AG04450 (cell line): ENCODE results near the gene LRRIQ1. TPM values are rescaled to one million over a fixed set of nuclear protein-coding genes. Genes with fewer than 3 reads are reported as not detected.

ENCODE experiments used
- CTCF ChIA-PET: fragments of 300-600, 350-600 bp; formaldehyde crosslinking; extraction: SDS; loops from one replicate; lab custom pipeline; 2022; ENCODE audit warnings: antibody characterized with exemption, inconsistent platforms; lab: Charles Lee
- POLR2A ChIA-PET: fragments of 350-600 bp; formaldehyde crosslinking; extraction: SDS; loops from one replicate; lab custom pipeline; 2021; ENCODE audit warnings: antibody characterized with exemption, inconsistent platforms; lab: Yijun Ruan, JAX
- DNase-seq: peaks from one replicate; pipeline ENCODE4 v3.0.0-alpha.2; 2011; ENCODE audit warnings: low read depth, low spot score
- H3K27ac ChIP-seq: one replicate; pipeline ENCODE4 v1.5.1; 2012; ENCODE audit warnings: low read depth, low read length, control low read depth
- H3K27me3 ChIP-seq: one replicate; pipeline ENCODE4 v1.6.0; 2012; ENCODE audit warnings: low read length; ENCODE audit not compliant: control insufficient read depth, insufficient read depth
- H3K4me3 ChIP-seq: 2 replicates; pipeline ENCODE4 v1.5.1; 2011; ENCODE audit warnings: mild to moderate bottlenecking, low read depth, low read length, control low read depth
- H3K9me3 ChIP-seq: 2 replicates; pipeline ENCODE4 v1.5.1; 2012; ENCODE audit warnings: low read length; ENCODE audit not compliant: control insufficient read depth, insufficient read depth
- polyA plus RNA-seq: library from polyadenylated mRNA; depleted of rRNA; stranded (reverse); fragments of >200 nt; gene quantifications from 2 replicates; pipeline ENCODE4 v1.2.3, GENCODE V29; 2011
- TF ChIP-seq, protein P1 (sequence below): IDR thresholded peaks from 2 replicates; pipeline ENCODE4 v1.5.1; 2011; ENCODE audit warnings: low read depth, low read length, control low read depth, inconsistent platforms

The LRRIQ1 gene
- polyA plus RNA-seq, 1 experiment = 0.58 TPM

DNA sequence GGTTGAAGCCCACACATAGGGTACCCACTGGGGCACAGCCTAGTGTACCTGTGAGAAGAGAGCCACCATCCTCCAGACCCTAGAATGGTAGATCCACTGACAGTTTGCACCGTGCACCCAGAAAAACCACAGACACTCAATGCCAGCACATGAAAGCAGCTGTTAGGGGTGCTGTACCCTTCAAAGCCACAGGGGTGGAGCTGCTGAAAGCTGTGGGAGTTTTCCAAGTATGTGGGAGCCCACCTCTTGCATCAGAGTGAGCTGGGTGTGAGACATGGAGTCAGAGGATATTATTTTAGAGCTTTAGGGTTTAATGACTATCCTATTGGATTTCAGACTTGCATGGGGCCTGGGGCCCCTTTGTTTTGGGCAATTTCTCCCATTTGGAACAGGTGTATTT is 30.5 kb upstream of the LRRIQ1 start:
- H3K9me3 ChIP-seq = no peaks in the 10 kb centered on the region
- no peak overlapping the region for H3K27ac ChIP-seq
- no peak overlapping the region for H3K4me3 ChIP-seq
- TF ChIP-seq, protein P1, sequence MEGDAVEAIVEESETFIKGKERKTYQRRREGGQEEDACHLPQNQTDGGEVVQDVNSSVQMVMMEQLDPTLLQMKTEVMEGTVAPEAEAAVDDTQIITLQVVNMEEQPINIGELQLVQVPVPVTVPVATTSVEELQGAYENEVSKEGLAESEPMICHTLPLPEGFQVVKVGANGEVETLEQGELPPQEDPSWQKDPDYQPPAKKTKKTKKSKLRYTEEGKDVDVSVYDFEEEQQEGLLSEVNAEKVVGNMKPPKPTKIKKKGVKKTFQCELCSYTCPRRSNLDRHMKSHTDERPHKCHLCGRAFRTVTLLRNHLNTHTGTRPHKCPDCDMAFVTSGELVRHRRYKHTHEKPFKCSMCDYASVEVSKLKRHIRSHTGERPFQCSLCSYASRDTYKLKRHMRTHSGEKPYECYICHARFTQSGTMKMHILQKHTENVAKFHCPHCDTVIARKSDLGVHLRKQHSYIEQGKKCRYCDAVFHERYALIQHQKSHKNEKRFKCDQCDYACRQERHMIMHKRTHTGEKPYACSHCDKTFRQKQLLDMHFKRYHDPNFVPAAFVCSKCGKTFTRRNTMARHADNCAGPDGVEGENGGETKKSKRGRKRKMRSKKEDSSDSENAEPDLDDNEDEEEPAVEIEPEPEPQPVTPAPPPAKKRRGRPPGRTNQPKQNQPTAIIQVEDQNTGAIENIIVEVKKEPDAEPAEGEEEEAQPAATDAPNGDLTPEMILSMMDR = no peak
- no peaks in the 10 kb centered on the region for H3K27me3 ChIP-seq
- CTCF ChIA-PET = no interaction called here
- POLR2A ChIA-PET = no interaction called here
- no peak for DNase-seq

DNA sequence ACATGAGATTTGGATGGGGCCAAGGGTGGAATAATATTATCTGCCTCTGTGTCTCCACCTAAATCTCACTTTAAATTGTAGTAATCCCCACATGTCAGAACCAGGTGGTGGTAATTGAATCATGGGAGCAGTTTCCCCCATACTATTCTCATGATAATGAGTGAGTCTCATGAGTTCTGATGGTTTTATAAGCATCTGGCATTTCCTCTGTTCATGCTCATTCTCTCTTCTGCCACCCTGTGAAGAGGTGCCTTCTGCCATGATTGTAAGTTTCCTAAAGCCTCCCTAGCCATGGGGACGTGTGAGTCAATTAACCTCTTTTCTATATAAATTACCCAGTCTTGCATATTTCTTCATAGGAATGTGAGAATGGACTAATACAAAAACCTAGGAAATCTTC is 29.9 kb upstream of the LRRIQ1 start:
- DNase-seq = no peak
- Histone ChIP-seq H3K27me3 (no peaks in the 10 kb centered on the region), H3K4me3 (no peak overlapping the region), H3K27ac (no peak overlapping the region), H3K9me3 (no peaks in the 10 kb centered on the region)
- ChIA-PET POLR2A (no interaction called here), CTCF (no interaction called here)
- TF ChIP-seq, protein P1 = no peak

DNA sequence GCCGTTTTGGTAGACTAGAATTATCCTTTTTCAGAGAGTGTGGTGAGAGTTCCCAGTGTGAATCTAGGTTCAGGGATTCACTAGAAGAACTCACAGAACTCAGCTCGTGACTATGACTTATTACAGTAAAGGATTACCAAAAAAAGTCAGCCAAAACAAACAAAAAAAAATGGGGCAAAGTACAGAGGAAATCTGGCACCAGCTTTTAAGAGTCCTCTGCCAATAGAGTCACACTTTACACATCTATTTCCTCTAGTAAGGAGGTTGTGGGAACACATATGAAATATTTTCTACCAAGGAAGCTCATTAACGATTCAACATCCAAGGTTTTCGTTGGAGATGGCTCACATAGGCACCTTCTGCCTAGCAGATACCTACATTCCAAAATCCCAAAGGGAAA is 28.3 kb upstream of the LRRIQ1 start:
- no peak for DNase-seq
- CTCF ChIA-PET = interaction anchor here (1.5 kb wide), 1 partner anchor 22 kb away, joined by 4 read pairs; no protein-coding TSS in a partner anchor
- H3K27ac ChIP-seq = no peak overlapping the region

DNA sequence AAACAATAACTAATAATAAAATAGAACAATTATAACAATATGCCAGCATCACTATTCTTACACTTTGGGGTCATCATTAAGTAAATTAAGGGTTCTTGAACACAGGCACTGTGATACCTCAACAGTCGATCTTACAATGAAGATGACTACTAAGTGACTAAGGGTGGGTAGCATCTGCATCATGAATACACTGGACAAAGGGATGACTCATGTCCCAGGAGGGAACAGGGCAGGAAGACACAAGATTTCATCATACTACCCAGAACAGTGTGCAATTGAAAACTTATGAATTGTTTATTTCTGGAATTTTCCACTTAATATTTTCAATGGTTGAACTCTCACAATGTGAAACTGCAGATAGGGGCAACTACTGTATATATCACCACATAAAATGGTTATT is 19.7 kb upstream of the LRRIQ1 start:
- no peak overlapping the region for H3K27ac ChIP-seq
- H3K4me3 ChIP-seq = no peak overlapping the region
- no peaks in the 10 kb centered on the region for H3K27me3 ChIP-seq
- CTCF ChIA-PET = interaction anchor here (0.6 to 1.7 kb wide), 3 partner anchors 12 to 18 kb away, joined by 3 to 7 read pairs (median 4); no protein-coding TSS in a partner anchor
- no peaks in the 10 kb centered on the region for H3K9me3 ChIP-seq
- POLR2A ChIA-PET = no interaction called here
- TF ChIP-seq, protein P1 = no peak
- peak; percentile 61 for DNase-seq

More for the DNA sequence above, 28.3 kb upstream of the LRRIQ1 start:
- Histone ChIP-seq H3K9me3 (no peaks in the 10 kb centered on the region), H3K4me3 (no peak overlapping the region), H3K27me3 (no peaks in the 10 kb centered on the region)
- POLR2A ChIA-PET = no interaction called here
- TF ChIP-seq, protein P1 = no peak

DNA sequence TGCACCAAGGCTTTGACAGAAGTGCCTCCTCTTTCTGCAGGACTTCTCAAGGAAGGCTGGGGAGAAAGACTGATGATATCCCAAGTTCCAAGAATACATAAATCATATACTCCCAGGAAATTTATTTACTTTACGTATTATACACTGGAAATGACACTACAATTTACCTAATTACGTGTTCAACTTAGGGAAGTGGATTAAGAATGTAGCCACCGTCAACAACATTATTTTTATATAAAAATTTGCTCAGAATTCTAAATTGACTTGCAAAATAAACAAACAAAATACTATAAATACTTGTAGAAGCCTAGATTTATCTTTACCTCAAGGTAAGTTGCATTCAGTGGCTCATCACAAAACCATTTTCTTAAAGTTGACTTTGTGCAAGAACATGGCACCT is 19.0 kb upstream of the LRRIQ1 start:
- no peaks in the 10 kb centered on the region for H3K27me3 ChIP-seq
- DNase-seq = no peak
- no peaks in the 10 kb centered on the region for H3K9me3 ChIP-seq
- POLR2A ChIA-PET = no interaction called here
- CTCF ChIA-PET = interaction anchor here (0.6 to 1.7 kb wide), 3 partner anchors 12 to 19 kb away, joined by 3 to 7 read pairs (median 4); no protein-coding TSS in a partner anchor
- H3K4me3 ChIP-seq = no peak overlapping the region
- no peak overlapping the region for H3K27ac ChIP-seq
- TF ChIP-seq, protein P1 = no peak
